ENCODE results near the gene ARHGAP27.

ARHGAP27 gene

GRCh38 chr17:45394913-45395568 is 37.6 kb downstream of the ARHGAP27 start:
- peak; percentile 82 for DNase-seq
- in situ Hi-C loops (cut with MboI; ENCODE audit: low pct_unique_long_range_greater_than_20kb, low sequenced_read_pairs) = loop anchor here (10.0 kb wide), 1 partner anchor 120 kb away; no protein-coding TSS in a partner anchor

GRCh38 chr17:45394564-45394912 is 38.1 kb downstream of the ARHGAP27 start:
- DNase-seq = no peak
- in situ Hi-C loops (cut with MboI; ENCODE audit: low pct_unique_long_range_greater_than_20kb, low sequenced_read_pairs) = loop anchor here (10.0 kb wide), 1 partner anchor 120 kb away; no protein-coding TSS in a partner anchor

GRCh38 chr17:45394091-45394490 is 38.6 kb downstream of the ARHGAP27 start:
- in situ Hi-C loops (cut with MboI; ENCODE audit: low pct_unique_long_range_greater_than_20kb, low sequenced_read_pairs) = loop anchor here (10.0 kb wide), 1 partner anchor 119 kb away; no protein-coding TSS in a partner anchor
- DNase-seq = no peak

- no peak for DNase-seq
- in situ Hi-C loops (cut with MboI; ENCODE audit: low pct_unique_long_range_greater_than_20kb, low sequenced_read_pairs) = loop anchor here (10.0 kb wide), 1 partner anchor 119 kb away; no protein-coding TSS in a partner anchor
These were observed 39.3 kb downstream of the ARHGAP27 start for GRCh38 chr17:45393411-45393810.

GRCh38 chr17:45391918-45392317 is 40.8 kb downstream of the ARHGAP27 start:
- in situ Hi-C loops (cut with MboI; ENCODE audit: low pct_unique_long_range_greater_than_20kb, low sequenced_read_pairs) = loop anchor here (10.0 kb wide), 1 partner anchor 117 kb away; no protein-coding TSS in a partner anchor
- DNase-seq = no peak

GRCh38 chr17:45391291-45391690 is 41.4 kb downstream of the ARHGAP27 start:
- in situ Hi-C loops (cut with MboI; ENCODE audit: low pct_unique_long_range_greater_than_20kb, low sequenced_read_pairs) = loop anchor here (10.0 kb wide), 1 partner anchor 116 kb away; no protein-coding TSS in a partner anchor

DNA sequence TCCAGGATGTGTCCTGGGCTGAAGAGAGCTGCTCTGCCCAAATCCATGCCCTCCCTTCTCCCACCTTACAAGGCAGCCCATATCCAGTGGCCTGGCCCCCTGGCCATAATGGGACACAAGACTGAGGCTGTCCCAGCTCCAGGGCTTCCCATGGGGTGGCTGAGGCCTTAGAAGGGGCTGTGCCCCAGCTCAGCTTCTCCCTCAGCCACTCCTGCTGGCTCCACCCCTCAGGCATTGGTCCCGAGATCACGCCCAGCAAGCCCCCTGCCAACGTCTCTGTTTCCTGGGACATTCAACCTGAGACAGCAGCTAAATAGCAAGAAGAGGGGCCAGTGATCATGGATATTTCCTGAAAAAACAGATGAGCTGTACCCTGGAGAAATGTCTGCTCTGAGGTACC is 43.3 kb downstream of the ARHGAP27 start:
- no peak for DNase-seq
- in situ Hi-C loops (cut with MboI; ENCODE audit: low pct_unique_long_range_greater_than_20kb, low sequenced_read_pairs) = no loop called here

More at GRCh38 chr17:45391291-45391690, 41.4 kb downstream of the ARHGAP27 start:
- no peak for DNase-seq

DNA sequence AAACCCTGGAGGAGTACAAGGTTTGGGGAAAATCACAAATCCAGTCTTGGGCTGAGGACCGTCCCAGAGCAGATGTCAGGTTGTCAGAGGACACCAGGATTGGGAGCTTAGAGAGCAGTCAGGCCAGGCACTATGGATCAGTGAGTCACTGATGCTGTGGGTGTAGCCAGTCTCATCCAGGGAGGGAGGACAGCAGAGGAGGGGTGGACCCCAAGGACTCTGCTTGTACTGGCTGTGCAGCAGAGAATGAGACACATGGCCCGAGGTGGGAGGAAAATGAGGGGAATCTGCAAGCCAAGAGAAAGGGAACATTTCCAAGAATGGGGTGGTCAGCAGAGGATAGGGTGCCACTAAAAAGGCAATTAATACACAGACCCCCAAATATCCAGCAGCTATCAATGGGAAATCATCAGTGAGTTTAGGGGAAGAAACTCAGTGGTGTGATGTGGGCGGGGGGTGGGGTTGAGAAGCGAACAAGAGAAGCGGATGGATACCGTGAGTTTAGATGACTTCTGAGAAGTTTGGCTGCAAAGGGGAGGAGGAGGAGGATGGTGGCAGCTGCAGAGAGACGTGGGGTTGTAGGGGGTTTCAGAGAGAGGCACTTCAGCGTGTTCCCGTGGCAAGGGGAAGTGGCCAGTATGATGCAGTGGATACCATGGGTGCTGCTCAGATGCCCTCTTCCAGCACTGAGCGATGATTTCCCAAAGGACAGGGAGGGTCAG is 43.9 kb downstream of the ARHGAP27 start:
- in situ Hi-C loops (cut with MboI; ENCODE audit: low pct_unique_long_range_greater_than_20kb, low sequenced_read_pairs) = no loop called here
- DNase-seq = no peak

DNA sequence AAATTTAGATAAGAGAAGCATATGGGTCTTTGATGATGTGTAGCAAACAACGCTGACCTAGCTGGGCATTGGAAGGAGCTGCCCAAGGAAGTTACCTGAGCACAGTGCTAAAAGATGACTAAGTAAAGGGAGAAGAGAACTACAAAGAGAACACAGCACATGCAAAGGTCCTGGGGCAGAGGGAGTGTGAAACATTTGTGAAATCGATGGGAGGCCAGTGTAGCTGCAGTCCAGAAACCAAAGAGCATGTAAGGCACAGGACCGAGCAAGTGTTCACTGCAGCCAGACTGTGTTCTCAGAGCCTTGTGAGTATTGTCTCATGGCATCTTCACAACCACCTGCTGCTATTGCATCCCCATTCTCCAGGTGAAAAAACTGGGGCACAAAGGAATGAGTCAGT is 44.9 kb downstream of the ARHGAP27 start:
- in situ Hi-C loops (cut with MboI; ENCODE audit: low pct_unique_long_range_greater_than_20kb, low sequenced_read_pairs) = no loop called here
- no peak for DNase-seq

DNA sequence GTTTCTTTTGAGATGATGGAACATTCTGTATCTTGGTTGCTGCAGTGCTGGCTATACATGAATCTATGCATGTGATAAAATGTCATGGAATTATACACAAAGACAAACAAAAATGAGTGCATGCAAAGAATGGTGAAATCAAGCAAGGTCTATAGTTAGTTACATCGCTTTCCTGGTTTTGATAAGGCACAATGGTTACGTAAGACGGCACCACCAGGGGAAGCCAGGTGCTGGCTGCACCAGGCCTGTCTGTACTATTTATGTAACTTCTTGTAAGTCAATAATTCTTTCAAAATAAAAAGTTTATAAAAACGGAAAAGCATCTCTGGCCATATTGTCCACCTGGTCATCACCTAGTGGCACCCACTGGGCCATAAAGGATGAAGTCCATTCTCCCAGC is 46.5 kb downstream of the ARHGAP27 start:
- in situ Hi-C loops (cut with MboI; ENCODE audit: low pct_unique_long_range_greater_than_20kb, low sequenced_read_pairs) = no loop called here
- no peak for DNase-seq

GRCh38 chr17:45385331-45385997 is 47.2 kb downstream of the ARHGAP27 start:
- in situ Hi-C loops (cut with MboI; ENCODE audit: low pct_unique_long_range_greater_than_20kb, low sequenced_read_pairs) = no loop called here
- peak; percentile 88 for DNase-seq

DNA sequence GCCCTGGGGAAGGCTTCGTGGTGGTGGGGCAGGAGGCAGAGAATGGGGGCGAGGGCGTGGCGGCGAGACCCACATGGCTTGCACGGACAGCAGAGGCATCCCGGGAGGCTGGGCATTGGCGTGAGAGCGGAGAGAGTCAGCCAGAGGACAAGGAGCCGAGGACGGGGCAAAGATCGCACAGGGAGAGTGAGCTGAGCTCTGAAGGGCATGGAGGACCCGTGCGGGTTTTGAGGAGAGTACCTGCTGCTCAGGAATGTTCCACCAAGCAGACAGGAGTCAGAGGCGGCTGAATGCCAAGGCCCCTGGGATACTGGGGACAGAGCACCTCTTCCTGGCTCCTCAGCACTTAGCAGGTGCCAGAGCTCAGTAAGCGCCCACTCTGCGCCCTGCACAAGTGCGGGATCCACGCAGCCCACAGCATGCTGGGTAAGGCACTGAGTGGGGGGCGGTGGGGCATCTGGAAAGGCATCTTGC is 47.8 kb downstream of the ARHGAP27 start:
- in situ Hi-C loops (cut with MboI; ENCODE audit: low pct_unique_long_range_greater_than_20kb, low sequenced_read_pairs) = no loop called here
- DNase-seq = no peak

DNA sequence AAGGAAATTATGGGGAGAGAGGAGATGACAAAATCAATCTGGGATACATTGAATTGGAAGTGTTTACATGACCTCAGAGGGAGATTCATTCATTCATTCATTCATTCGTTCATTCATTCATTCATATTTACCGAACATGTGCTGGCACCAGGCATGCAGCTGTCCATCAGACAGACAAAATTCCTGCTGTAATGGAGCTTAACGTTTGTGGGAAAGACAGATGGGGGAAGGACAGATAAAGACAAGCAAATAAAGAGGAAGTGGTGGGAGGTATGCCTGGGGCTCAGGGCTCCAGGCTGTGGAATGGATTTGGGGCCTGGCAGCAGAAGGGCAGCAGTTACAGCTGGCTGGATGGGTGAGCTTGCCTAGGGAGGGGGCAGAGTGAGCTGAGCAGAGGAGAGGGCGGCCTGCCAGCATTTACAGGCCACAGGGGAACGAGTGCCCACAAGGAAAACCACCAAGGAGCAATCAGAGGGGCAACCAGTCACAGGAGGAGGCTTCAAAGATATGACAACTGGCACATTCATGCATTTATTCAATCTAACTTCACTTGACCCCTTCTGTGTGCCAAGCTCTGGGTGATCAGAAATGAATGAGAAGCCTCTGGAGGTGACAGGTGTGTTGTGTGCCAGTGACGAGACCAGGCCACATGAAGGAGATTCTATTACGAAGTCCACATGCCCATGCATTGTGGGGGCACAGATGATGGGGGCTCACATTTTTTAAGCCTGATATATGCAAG is 48.5 kb downstream of the ARHGAP27 start:
- peak; percentile 83 for DNase-seq
- in situ Hi-C loops (cut with MboI; ENCODE audit: low pct_unique_long_range_greater_than_20kb, low sequenced_read_pairs) = no loop called here

DNA sequence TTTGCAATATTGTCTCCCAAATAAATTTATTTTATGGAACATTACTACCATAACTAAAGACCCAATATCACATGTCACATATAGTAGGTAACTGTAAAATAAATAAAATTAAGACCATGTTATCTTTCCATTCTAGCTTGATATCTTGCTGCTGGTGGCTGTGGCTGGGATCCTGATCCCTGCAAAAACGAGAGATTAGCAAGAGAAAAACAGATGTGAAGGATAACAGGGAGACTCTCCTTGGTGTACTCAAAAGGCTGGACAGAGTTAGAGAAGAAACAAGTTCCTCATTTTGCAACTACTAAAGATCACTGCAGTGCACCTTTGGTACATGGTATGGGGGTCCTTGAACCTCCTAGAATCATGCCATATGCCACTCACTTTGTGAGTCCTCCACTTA is 49.7 kb downstream of the ARHGAP27 start:
- peak; percentile 42 for DNase-seq
- in situ Hi-C loops (cut with MboI; ENCODE audit: low pct_unique_long_range_greater_than_20kb, low sequenced_read_pairs) = no loop called here

DNA sequence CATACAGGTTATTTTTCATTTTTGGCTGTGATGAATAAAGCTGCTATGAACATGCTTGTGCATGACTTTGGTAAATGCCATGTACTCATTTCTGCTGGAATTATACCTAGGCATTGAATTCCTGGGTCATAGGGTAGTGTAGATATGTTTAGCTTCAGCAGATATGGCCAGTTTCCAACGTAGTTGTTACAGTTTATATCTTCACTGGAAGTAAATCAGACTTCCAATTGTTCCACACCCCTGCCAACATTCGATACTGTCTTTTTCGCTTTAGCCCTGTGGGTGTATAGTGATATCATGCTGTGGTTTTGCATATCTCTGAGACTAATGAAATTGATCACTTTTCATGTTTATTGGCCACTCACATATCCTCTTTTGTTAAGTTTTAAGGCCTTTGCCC is 50.4 kb downstream of the ARHGAP27 start:
- no peak for DNase-seq
- in situ Hi-C loops (cut with MboI; ENCODE audit: low pct_unique_long_range_greater_than_20kb, low sequenced_read_pairs) = no loop called here

GRCh38 chr17:45380991-45381390 is 51.7 kb downstream of the ARHGAP27 start:
- in situ Hi-C loops (cut with MboI; ENCODE audit: low pct_unique_long_range_greater_than_20kb, low sequenced_read_pairs) = no loop called here
- no peak for DNase-seq

- in situ Hi-C loops (cut with MboI; ENCODE audit: low pct_unique_long_range_greater_than_20kb, low sequenced_read_pairs) = no loop called here
- DNase-seq = no peak
These were observed 52.5 kb downstream of the ARHGAP27 start for GRCh38 chr17:45380046-45380765.

DNA sequence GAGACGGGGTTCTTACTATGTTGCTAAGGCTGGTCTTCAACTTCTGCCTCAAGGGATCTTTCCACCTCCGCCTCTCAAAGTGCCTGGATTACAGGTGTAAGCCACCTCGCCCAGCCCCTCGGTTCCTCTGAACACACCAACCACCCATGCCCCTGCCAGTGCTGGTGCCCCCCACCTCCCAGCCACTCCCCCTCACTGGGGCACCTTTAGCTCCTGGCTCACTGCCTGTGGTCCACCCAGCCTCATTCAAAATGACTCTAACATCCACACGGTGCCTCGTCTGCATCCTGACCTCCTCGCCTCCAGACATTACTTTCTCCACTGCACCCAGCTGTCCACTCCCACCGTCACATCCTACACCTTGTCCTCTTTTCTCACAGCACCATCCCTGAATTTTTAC is 55.3 kb downstream of the ARHGAP27 start:
- no peak for DNase-seq
- in situ Hi-C loops (cut with MboI; ENCODE audit: low pct_unique_long_range_greater_than_20kb, low sequenced_read_pairs) = no loop called here
